NCI-H187 treated with DMSO at 0.1 percent for 48 hours (cell line): Measurements from ENCODE around the gene OR52L1.
"Not testable (repeated sequence)": the region's sequence is repeated elsewhere in the genome, so short reads cannot be mapped to it uniquely, and the experiment has no call there.

Experiments
- DNase-seq: peaks from one replicate; lab custom pipeline; 2025; lab: John Stamatoyannopoulos, UW

OR52L1 gene

DNA sequence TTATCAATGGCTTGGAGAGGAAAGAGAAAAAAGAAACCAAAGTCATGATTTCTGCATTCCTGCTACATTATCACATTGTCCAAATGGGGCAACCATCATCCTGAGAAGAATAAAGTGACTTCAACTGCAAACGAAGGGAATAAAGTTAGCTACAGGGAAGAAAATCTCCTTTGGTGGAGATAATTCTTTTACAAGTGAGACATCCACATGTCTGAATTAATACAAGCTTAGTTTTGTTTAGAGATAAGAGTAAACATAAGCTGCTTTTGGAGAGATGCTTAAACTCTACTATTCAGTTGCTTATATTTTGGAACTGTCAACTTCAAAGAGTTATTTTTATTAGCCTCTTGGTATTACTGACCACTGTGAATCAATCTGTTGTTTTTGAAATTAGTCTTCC lies at the start of gene OR52L1:
TSS of gene OR52L1 (minus strand) at position 101 of the 400 bp plus-strand sequence. CDS start at position 46, 55 bp downstream.
- DNase-seq: no peak

DNA sequence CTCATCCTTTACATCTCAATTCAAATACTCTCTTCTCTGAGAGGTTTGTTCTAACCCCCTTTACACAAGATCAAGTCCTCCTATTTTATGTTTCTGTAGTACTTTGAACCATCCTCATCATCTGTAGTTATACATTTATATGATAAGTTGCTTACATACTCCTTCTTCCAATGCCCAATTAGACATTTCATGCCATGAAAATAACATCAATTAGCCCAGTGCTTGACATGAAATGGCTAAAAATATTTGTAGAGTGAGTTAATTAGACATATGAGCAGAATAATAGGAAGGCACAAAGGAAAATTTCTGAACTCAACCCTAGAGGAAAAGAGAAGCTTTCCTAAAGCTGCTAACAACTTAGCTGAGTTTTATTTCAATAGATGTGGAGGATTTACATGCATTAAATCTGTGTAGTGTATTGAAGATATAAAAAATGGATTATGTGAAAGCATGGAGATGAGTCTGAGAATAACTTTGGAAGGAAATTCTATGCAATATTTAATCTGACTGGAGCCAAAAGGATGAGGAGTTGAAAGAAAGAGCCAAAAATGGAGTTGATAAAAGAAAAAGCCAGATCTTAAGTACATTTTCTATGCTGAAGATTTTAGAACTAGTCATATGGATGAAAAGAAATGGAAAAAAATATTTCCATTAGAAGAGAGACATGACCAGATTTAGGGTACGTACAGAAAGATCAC lies 44.1 kb upstream of the OR52L1 start, which contains the start of gene OR56A1:
TSS of gene OR56A1 (minus strand) at position 51 of the 698 bp plus-strand sequence. CDS start 3,066 bp downstream, outside the sequence.
- DNase-seq: no peak

DNA sequence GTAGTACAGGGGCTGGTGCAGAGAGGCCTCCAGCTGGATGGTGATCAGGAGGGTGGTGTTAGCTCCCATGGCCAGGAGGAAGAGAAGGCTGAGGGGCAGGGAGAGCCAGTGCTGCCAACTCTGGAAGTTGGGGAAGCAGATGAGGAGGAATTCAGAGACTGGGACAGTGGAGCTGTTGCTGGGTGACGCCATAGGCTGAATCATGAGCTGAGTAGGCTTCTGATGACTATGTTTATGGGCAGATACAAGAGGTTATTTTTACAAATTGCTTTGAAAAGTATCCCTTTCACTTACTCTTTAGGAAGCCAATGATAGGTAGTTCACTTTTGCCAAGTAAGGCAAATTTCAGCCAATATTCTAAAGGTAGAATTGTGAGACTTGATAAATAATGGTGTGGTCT lies 40.7 kb upstream of the OR52L1 start:
- DNase-seq: no peak

DNA sequence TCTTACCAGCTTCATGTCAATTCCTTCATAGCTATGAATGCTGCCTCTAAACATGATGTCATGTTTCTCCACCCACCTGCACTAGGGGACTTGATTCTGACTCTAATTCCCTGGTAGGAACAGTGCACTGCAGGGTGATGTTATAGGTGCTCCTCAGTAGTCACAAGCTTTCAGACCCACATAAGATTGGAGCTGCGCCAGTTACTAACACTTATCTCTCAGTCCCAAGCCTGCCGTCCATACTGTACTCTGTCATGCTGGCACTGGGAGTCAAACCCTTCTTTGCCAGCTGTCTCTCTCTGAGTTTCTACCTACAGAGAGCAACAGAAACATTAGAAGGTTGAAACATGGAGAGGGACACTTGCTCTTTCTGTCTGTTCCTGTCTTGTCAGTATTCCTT lies 38.3 kb upstream of the OR52L1 start:
- no peak for DNase-seq

DNA sequence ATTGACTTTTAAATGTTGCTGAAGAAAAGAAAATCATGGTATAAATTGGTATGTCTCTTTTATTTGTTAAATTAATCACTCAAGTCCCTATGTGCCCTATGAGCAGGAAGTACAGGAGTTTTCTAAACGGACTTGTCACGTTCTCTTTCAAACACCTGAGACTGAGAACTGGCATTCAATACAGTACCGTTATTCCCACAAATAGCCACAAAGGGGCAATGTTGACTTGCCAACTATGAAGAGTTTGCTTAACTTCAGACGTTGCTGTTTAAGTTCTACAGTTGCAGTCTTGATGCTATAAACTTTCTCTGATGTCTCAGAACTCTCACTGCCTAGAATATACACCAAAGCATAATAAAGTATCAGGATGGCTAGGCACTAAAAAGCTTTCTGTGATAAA lies 36.2 kb upstream of the OR52L1 start:
- no peak for DNase-seq

DNA sequence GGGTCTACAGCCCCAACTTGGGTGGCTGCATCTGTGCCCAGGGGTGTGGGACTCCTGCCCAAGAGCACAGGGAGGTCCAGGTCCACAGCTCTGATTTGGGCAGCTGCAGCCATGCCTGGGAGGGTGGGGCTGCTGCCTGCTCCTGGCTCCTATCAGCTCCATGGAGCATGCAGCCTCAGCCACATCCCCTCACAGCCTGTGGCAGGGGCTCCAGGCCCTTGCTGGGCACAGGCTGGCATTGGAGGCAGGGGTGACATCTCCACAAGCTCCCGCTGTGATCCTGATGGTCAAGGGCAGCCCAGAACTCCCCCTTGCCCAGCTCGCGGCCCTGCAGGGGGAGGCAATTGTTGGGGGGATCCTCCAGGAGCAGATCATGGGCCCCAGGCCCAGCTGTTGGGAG lies 26.3 kb upstream of the OR52L1 start:
- no peak for DNase-seq

DNA sequence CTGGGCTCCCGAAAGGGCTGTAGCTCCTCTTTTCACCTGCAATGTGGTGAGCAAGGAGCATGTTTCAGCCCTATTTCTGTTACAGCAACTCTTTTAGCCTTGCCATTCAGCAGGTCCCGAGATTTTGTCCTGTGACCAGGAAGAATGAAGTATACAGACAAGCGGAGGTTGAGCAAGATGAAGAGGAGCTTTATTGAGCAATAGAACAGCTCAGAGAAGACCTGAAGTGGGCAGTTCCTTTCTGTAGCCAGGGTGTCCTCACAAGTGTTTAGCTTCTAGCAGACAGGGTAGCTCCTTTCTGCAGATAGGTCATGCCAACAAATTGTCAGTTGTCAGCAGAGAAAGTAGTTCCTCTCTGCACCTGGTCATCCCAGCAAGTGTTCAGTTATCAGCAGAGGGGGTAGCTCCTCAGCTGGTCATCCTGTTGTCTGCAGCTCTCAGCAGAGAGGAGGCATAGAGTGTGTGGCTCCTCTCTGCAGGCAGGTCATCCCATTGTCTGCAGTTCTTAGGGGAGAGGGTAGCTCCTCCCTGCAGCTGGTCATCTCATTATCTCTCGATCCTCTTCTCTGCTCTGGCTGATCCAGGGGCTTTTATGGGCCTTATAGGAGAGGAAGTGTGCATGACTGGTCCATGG lies 25.4 kb upstream of the OR52L1 start:
- no peak for DNase-seq

DNA sequence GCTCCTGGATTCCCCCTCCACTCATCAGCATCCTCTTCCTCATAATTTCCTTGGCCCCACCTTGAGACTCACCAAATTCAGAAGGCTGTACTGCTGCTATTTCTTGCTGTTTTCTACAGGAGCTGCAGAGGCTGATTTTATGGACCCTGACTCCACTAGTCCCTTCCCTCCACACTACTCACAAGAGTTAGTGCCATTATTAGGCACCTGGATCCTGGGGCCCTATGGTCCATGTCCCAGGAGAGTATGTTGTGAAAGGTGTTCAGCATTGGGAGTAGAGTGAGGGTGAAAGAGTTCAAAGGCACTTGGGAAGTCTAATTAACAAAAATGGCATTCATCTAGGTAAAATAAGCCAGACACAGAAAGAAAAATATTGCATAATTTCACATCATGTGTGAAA lies 20.1 kb upstream of the OR52L1 start, which contains the start of gene OR56A4:
TSS of gene OR56A4 (minus strand) at position 101 of the 400 bp plus-strand sequence. CDS start 3,954 bp downstream, outside the sequence.
- no peak for DNase-seq

DNA sequence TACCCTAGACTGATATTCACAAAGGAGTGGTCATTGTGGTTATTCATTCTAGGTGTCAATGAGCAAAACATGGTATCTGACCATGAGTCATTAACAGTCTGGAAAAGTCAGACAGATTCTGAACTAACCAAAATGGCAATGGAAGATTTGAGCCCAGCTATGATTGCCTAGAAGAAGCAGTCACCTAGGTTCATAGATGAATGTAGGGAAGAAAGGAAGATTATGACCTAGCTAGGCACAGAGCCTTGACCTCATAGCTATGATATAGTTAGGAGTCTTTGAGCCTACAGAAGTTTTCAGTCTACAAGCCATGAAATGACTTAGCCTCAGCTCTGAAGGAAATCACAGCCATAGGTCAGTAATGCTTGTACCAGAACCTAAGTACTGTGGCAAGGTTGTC lies 19.6 kb upstream of the OR52L1 start:
- DNase-seq: no peak

DNA sequence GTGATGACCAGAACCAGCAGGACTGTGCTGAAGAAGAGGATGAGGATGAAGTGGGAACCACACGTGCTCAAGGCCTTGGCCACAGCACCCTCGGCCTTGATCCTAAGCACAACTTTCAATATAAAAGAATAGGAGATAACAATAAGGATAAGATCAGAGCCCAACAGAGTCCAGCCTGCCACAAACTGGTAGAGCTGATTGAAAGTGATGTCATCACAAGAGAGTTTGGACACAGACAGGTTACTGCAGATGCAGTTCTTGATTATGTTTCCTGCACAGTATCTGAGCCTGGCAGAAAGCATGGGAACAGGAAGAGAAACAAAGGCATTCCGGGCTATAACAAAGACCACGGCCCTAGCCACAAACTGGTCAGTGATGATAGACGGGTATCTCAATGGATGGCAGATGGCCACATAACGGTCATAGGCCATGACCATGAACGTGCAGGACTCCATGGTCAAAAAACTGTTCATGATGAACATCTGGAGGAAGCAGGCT lies 15.5 kb upstream of the OR52L1 start:
- no peak for DNase-seq

DNA sequence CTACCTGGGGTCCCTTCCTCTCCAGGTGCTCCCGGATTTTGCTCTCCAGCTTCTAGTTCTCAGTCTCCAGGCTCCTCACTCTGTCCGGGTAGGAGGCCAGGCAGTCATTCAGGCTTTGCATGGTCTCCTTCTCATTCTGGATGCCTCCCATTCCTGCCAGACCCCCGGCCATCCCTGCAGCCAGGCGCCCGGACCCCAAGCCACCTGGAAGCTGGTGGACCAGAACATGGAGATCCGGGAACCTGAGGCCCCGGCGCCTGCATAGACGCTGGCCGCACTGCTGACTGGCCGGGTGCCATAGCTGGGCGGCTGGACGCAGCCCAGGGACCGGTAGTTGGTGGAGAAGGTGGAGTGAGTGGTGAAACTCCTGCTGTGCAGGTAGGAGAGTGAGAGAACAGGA lies 8.0 kb upstream of the OR52L1 start:
- no peak for DNase-seq

DNA sequence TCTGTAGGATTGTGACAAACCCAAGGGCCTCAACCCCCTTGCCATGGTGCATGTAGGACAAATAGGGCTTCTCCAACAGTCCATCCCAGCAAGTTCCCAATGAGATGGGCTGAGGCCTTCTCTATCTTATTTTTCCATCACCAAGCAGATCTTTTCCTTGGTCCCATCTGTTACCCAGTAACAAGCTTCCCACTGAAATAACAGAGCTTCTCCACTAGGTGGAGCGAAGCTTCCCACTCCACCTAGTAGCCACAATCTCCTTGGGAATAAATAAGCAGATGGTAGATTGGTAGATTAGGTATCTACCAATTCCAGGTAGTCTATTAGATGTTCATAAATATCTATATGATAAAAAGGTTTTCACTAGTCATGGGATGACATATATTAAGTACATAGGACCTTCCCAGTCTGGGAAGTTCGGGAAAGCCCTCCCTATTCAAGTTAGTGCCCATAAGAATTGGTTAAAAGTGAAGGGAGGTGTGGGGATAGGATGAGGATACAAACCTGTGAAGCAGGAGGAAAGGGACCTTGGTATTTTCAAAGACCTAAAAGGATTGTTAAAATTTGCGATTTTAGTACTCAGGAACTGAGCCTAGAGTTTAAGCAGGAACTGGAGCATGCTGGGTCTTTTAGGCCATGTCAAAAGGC lies 5.9 kb upstream of the OR52L1 start:
- DNase-seq: no peak

DNA sequence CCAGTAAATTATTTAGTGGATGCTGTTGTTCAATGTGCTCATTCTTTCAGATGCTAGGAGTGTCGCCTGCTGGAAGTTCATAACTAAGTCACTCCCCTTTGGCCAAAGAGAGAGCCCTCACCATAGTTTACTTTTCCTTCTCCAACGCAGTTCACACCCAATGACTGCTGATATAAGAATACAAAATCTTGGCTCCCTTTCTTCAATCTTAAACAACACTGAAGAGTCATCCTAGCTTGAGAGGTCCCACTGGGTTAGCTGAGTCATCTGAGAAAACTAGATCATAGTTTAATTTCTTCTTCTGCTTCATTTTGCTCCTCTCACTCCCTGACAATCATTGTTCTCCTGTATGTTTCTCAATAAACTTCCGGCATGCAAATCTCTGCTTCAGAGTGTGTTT lies 5.4 kb upstream of the OR52L1 start:
- no peak for DNase-seq

DNA sequence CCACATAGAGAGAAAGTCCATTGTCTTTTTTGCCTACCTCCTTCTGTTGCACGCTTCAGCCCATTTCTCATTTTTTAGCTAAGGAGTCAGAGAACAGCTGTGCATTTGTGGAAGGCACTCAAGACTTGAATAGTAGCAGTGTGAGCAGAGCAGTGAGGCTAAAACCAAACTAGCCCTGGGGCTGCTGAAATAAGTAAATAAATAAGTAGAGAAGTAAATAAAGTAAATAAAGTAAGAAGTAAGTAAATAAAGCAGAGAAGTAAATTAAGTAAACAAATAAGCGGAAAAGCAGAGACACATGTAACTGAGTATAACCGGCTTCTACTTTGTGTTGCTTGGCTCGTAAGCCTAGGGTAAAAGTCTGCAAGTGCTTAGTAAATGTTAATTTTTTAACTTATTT lies 2.4 kb upstream of the OR52L1 start:
- no peak for DNase-seq

DNA sequence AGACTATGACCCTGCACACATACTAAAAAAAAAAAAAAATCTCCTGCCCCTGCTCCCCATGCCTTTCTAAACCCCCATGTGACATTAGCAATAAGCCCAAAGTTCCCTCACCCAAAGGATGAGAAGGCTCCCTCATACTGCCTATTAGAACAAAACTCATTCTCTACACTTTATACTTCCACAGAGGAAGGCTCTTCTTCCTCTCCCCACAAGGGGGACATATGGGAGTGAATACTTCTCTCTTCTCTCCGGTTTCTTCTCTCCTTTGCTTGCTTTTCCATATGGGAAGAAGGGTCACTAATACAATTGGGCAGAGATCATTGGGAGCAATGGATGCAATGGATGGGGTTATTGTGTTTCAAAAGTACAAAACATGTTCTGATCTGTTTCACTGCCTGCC lies 3.3 kb downstream of the OR52L1 start:
- DNase-seq: no peak

DNA sequence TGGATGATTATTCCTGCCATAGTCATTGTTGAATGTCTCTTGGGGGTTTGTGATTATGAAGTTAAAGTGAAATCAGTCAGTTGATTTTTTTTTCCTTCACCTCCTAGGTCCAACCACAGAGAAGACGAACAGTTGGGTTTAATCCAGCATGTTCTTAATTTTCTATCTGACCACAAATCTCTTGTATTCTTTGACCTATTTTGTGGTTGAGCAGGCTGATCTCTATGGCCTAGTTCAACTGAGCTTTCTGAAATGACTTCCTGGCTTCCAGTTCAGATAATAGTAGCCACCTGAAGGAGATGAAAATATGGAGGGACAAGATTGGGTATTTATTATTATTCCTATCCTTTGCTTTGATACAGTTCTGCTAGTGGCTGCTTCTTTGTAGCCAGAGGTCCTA lies 13.3 kb downstream of the OR52L1 start:
- no peak for DNase-seq

DNA sequence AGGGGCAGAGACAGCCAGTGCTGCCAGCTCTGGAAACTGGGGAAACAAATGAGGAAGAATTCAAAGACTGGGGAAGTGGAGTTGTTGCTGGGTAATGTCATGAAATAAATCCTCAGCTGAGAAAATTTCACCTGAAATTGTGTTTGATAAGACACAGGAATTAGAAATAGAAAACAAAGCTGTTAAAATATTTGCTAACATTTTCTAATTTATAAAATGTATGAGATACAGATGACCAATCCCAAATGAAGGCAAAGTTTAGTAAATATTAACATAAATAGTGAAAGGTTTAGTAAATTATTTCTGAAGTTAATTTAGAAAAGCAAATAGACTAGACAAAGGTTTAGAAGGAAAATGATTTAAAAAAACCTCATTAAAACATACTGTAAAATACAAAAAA lies 18.4 kb downstream of the OR52L1 start, which contains the start of gene OR56A5:
TSS of gene OR56A5 (minus strand) at position 101 of the 400 bp plus-strand sequence. CDS start at position 101, 0 bp downstream.
- no peak for DNase-seq

DNA sequence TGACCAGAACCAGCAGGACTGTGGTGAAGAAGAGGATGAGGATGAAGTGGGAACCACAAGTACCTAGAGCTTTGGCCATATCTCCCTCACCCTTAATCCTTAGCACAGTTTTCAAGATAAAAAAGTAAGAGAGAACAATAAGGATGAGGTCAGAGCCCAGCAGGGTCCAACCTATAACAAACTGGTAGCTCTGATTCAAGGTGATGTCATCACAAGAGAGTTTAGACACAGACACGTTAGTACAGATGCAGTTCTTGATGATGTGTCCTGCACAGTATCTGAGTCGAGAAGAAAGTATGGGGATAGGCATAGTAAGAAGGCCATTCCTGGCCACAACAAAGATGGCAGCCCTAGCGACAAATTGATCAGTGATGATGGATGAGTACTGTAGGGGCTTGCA lies 19.1 kb downstream of the OR52L1 start:
- DNase-seq: no peak

DNA sequence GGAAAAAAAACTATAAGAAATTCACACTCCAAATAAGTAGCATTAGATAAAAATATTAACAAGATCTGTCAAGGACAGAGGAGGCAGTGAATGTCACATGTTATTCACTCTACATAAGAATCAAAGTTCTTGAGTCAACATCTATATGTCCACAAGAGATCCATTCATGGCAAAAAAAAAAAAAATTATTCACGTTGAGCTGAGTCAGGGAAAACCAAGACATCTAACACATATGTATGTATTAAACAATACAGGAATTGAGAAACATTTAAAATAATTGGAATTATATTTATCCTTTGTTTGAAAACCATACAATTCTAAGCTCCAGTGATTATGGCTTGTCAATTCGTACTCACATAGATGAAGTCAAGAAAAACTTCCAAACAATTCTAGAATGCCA lies 19.8 kb downstream of the OR52L1 start:
- no peak for DNase-seq

DNA sequence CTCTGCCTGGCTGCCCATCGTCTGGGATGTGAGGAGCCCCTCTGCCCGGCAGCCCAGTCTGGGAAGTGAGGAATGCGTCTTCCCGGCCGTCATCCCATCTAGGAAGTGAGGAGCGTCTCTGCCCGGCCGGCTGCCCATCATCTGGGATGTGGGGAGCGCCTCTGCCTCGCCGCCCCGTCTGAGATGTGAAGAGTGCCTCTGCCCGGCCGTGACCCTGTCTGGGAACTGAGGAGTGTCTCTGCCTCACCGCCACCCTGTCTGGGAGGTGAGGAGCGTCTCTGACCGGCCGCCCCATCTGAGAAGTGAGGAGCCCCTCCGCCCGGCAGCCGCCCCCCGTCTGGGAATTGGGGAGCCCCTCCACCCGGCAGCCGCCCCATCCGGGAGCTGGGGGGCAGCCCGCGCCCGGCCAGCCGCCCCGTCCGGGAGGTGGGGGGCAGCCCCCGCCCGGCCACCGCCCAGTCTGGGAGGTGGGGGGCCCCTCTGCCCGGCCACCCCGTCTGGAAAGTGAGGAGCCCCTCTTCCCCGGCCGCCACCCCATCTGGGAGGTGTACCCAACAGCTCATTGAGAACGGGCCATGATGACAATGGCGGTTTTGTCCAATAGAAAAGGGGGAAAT lies 26.0 kb downstream of the OR52L1 start:
- DNase-seq: not testable (repeated sequence)

DNA sequence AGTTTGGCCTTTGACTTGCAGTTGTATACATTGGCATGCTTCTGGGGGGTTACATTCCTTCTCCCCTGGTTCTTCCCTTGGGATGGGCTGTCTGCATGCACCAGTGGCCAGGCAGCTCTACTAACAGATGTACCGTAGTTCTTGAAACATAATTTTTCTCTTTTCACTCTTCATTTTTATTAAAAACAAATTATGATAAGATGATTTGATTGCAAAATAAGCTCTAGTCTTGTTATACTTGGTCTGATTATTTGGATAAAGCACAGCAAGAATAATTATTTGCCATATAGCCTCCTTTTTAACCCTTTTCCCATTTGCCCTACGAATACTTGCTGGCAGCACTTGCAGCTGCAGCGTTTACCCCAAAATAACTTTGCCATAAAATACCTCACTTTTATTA lies 31.2 kb downstream of the OR52L1 start:
- no peak for DNase-seq

DNA sequence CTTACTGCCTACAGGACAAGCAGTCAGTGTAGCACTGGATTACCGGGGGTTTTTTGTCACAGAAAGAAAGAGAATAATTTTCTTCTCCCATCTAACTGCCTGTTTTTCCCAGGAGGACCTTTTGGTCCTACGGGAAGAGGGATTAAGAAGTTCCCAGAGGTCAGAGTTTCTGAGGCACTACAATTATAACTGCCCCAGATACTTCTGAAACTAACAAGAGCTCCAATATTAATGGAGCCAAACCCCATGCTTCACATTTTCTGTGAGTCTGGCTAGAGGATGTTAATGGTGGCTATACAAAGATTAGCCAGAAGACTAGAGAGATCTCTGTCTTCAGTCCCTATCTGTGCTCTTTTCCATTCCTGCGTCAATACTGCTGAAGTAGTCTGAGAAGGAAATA lies 44.8 kb downstream of the OR52L1 start, which contains the start of gene OR56A3:
TSS of gene OR56A3 (plus strand) at position 301 of the 400 bp plus-strand sequence. CDS start 5,096 bp downstream, outside the sequence.
- DNase-seq: no peak
